Hair follicle dermal papilla cell (primary cell): Measurements from ENCODE around the gene CXCL8. TPM values are rescaled to one million over a fixed set of nuclear protein-coding genes. Genes with fewer than 3 reads are reported as not detected.

ENCODE experiments used
- total RNA-seq: library from RNA; depleted of rRNA; stranded (reverse); fragments of >200 nt; gene quantifications from 2 replicates; pipeline ENCODE4 v1.2.3, GENCODE V29; 2012

Gene CXCL8
- total RNA-seq: 2.1 and 25.8 TPM in 2 replicates

DNA sequence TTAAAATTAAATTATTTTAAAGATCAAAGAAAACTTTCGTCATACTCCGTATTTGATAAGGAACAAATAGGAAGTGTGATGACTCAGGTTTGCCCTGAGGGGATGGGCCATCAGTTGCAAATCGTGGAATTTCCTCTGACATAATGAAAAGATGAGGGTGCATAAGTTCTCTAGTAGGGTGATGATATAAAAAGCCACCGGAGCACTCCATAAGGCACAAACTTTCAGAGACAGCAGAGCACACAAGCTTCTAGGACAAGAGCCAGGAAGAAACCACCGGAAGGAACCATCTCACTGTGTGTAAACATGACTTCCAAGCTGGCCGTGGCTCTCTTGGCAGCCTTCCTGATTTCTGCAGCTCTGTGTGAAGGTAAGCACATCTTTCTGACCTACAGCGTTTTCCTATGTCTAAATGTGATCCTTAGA lies at the start of gene CXCL8:
Gene CXCL8, plus strand, starts transcription at position 217 of the 426 bp plus-strand sequence. Its CDS starts 90 bp downstream, at position 307.

Other genes with a start within 250 kb of the CXCL8 start
- gene RASSF6, start 120.1 kb upstream of the CXCL8 start, total RNA-seq: under 0.01 and 0.16 TPM in 2 replicates
- 14.4 and 15.5 TPM in 2 replicates for gene CXCL6, start 96.1 kb downstream of the CXCL8 start, total RNA-seq
- gene PF4V1, start 112.7 kb downstream of the CXCL8 start, total RNA-seq: not detected in 2 replicates
- 78.3 and 166 TPM in 2 replicates for gene CXCL1, start 128.8 kb downstream of the CXCL8 start, total RNA-seq
- not detected in 2 replicates for gene PF4, start 241.5 kb downstream of the CXCL8 start, total RNA-seq
- not detected in 2 replicates for gene PPBP, start 247.6 kb downstream of the CXCL8 start, total RNA-seq